ENCODE results near the gene GATA2.

GATA2 gene

GRCh38 chr3:128463354-128463753 lies 29.6 kb downstream of the GATA2 start:
- no peak overlapping the region for H3K4me2 ChIP-seq (ENCODE audit: low read depth, low read length, poor library complexity, severe bottlenecking)
- no peaks in the 10 kb centered on the region for H4K20me1 ChIP-seq (ENCODE audit: insufficient read depth, low read length, poor library complexity, severe bottlenecking)
- no peak overlapping the region for H2AFZ ChIP-seq (ENCODE audit: low read length)
- no peaks in the 10 kb centered on the region for H3F3A ChIP-seq (ENCODE audit: low read depth)
- H3K79me2 ChIP-seq (ENCODE audit: insufficient read depth, low read length): no peaks in the 10 kb centered on the region
- no peak overlapping the region for H3K9ac ChIP-seq (ENCODE audit: low read depth, low read length, poor library complexity, severe bottlenecking)
- no peaks in the 10 kb centered on the region for H3K9me3 ChIP-seq (ENCODE audit: insufficient read depth, low read depth, low read length)
- peaks cover 5% of the 10 kb centered on the region for H3K4me1 ChIP-seq (ENCODE audit: insufficient read depth, low read length, poor library complexity, severe bottlenecking)
- no peaks in the 10 kb centered on the region for H3K27me3 ChIP-seq (ENCODE audit: insufficient read depth, low read length, poor library complexity, severe bottlenecking)
- no peak for TF ChIP-seq CTCF (conservative IDR thresholded peaks at IDR 0.05; ENCODE audit: low read length)
- no peak for TF ChIP-seq EZH2phosphoT487 (IDR thresholded peaks at IDR 0.05; ENCODE audit: borderline replicate concordance)
- no peak overlapping the region for H3K4me3 ChIP-seq (ENCODE audit: low read length, poor library complexity, severe bottlenecking)
- no peaks in the 10 kb centered on the region for H3K36me3 ChIP-seq (ENCODE audit: insufficient read depth, low read length)
- no peaks in the 10 kb centered on the region for H3K9me2 ChIP-seq (replicated peaks; ENCODE audit: low read depth, low read length)

GRCh38 chr3:128462931-128463330 lies 30.1 kb downstream of the GATA2 start:
- Histone ChIP-seq H3K4me3 (ENCODE audit: low read length, poor library complexity, severe bottlenecking) (no peak overlapping the region), H3K9me2 (replicated peaks; ENCODE audit: low read depth, low read length) (no peaks in the 10 kb centered on the region), H3K4me2 (ENCODE audit: low read depth, low read length, poor library complexity, severe bottlenecking) (no peak overlapping the region), H3K4me1 (ENCODE audit: insufficient read depth, low read length, poor library complexity, severe bottlenecking) (peaks cover 5% of the 10 kb centered on the region), H3F3A (ENCODE audit: low read depth) (no peaks in the 10 kb centered on the region), H3K36me3 (ENCODE audit: insufficient read depth, low read length) (no peaks in the 10 kb centered on the region), H3K79me2 (ENCODE audit: insufficient read depth, low read length) (no peaks in the 10 kb centered on the region), H2AFZ (ENCODE audit: low read length) (no peak overlapping the region), H3K9me3 (ENCODE audit: insufficient read depth, low read depth, low read length) (no peaks in the 10 kb centered on the region), H4K20me1 (ENCODE audit: insufficient read depth, low read length, poor library complexity, severe bottlenecking) (no peaks in the 10 kb centered on the region), H3K27me3 (ENCODE audit: insufficient read depth, low read length, poor library complexity, severe bottlenecking) (no peaks in the 10 kb centered on the region), H3K9ac (ENCODE audit: low read depth, low read length, poor library complexity, severe bottlenecking) (no peak overlapping the region)
- TF ChIP-seq EZH2phosphoT487 (IDR thresholded peaks at IDR 0.05; ENCODE audit: borderline replicate concordance) (no peak), CTCF (conservative IDR thresholded peaks at IDR 0.05; ENCODE audit: low read length) (no peak)

GRCh38 chr3:128462341-128462910 lies 30.6 kb downstream of the GATA2 start:
- H3K4me1 ChIP-seq (ENCODE audit: insufficient read depth, low read length, poor library complexity, severe bottlenecking): peaks cover 5% of the 10 kb centered on the region
- H3K36me3 ChIP-seq (ENCODE audit: insufficient read depth, low read length): no peaks in the 10 kb centered on the region
- H3K79me2 ChIP-seq (ENCODE audit: insufficient read depth, low read length): no peaks in the 10 kb centered on the region
- no peaks in the 10 kb centered on the region for H4K20me1 ChIP-seq (ENCODE audit: insufficient read depth, low read length, poor library complexity, severe bottlenecking)
- no peaks in the 10 kb centered on the region for H3K27me3 ChIP-seq (ENCODE audit: insufficient read depth, low read length, poor library complexity, severe bottlenecking)
- no peaks in the 10 kb centered on the region for H3F3A ChIP-seq (ENCODE audit: low read depth)
- no peaks in the 10 kb centered on the region for H3K9me2 ChIP-seq (replicated peaks; ENCODE audit: low read depth, low read length)
- no peak overlapping the region for H3K9ac ChIP-seq (ENCODE audit: low read depth, low read length, poor library complexity, severe bottlenecking)
- no peak for TF ChIP-seq CTCF (conservative IDR thresholded peaks at IDR 0.05; ENCODE audit: low read length)
- no peak for TF ChIP-seq EZH2phosphoT487 (IDR thresholded peaks at IDR 0.05; ENCODE audit: borderline replicate concordance)
- H3K9me3 ChIP-seq (ENCODE audit: insufficient read depth, low read depth, low read length): no peaks in the 10 kb centered on the region
- H3K4me2 ChIP-seq (ENCODE audit: low read depth, low read length, poor library complexity, severe bottlenecking): no peak overlapping the region
- H3K4me3 ChIP-seq (ENCODE audit: low read length, poor library complexity, severe bottlenecking): no peak overlapping the region
- no peak overlapping the region for H2AFZ ChIP-seq (ENCODE audit: low read length)

All from Loucy (cell line).